ENCODE data around the gene FAM170B.

FAM170B gene

GRCh38 chr10:49133706-49134248 lies at the start of gene FAM170B:
TSS of gene FAM170B (minus strand) at chr10:49134021. CDS start at chr10:49133918, 103 bp downstream.
- no peak for DNase-seq (ENCODE audit: low read depth)

GRCh38 chr10:49182776-49183175 lies 49.0 kb upstream of the FAM170B start:
- DNase-seq (ENCODE audit: low read depth) = no peak

DNA sequence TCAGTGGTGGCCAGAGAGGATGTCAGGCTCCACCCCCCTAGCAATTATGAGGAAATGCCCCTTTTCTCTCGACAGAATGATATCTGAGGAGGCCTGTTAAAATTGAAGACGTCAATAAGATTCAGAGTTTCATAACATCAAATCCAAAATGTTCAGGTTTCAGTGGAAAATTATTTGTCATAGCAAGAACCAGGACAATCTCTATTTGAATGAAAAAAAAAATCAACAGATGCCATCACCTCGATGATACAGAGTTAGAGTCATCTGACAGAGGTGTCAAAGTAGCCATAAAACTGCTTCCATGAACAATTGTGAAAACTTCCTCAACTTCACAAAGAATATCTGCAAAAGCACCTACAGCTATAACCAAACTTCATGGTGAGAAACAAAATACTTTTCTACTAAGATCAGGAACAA lies 46.6 kb upstream of the FAM170B start:
- DNase-seq (ENCODE audit: low read depth) = no peak

DNA sequence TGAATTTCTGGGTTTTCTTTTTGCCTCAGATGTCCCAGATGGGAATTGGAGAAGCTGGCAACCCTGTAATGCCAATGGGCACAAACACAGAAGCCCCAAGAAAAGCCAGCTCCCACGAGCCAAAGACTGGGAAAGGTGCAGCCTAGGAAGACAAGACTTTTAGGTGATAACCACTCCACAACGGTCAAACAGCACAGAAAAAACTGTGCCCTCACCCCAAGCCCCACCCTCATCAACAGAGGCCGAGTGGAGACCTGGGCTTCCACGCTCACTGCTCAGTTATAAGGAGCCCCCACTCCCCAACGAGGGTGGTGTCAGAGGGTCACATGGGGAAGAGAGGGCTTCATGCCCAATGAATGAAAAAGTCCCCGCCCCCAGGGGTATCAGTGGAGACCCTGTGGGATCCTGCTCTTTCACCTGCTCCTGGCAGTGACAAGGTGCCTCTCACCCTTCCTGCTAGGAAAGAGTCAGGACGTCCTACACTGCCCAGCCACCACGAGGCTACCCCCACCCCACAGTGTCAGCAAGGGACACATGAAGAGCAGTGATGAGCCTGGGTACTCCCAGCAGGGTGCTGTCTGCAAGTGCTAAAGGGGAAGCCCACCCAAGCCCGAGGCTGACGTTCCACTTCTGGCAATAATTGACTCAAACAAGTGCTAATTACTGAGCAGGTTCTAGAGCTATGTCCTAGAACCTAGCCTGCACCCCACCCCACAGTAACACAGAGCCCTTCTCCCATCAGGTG lies 46.0 kb upstream of the FAM170B start:
- DNase-seq (ENCODE audit: low read depth) = no peak

GRCh38 chr10:49178489-49179471 lies 45.0 kb upstream of the FAM170B start:
- DNase-seq (ENCODE audit: low read depth) = no peak

DNA sequence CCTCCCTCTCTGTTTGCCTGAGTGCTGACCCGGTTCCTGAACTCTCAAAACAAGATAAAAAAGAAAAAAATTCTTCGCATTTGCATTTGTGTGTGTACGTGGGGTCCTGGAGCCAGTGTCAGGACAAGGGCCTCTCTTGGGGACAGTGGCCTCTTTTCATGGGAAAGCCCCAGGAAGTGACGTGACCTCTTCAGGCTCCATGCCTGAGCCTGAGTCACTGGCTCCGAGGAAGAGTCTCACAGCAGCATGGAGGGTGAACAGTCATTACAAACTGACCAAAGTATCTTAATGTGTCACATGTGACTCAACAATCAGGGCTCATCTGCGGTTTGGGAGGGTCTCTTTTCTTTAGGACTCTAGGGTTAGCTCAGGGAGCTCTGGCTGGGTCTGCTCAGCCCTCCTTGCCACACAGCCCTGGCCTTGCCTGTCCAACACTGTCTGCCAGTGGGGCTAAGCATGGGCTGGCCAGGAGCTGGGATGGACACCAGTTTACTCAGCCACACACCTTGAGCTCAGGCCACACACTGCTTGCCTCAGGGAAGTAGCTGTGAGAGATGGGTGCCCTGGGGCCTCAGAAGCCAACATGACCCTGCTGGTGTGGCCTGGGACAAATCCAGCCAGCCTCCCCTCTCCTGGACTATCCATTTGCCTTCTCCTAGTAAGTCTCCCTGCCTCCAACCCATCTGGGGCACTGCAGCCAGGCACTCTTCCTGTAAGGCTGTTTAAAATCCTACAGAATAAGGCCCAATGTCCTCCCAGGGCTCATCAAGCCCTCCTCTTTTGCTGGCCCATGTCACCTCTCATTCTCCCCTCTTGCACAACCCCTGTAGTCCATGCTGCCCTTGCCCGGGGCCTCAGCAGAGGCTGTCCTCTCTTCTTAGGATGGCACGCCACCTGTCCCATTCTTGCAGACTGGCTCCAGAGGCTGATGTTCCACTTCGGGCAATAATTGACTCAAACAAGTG lies 43.9 kb upstream of the FAM170B start:
- DNase-seq (ENCODE audit: low read depth) = no peak

DNA sequence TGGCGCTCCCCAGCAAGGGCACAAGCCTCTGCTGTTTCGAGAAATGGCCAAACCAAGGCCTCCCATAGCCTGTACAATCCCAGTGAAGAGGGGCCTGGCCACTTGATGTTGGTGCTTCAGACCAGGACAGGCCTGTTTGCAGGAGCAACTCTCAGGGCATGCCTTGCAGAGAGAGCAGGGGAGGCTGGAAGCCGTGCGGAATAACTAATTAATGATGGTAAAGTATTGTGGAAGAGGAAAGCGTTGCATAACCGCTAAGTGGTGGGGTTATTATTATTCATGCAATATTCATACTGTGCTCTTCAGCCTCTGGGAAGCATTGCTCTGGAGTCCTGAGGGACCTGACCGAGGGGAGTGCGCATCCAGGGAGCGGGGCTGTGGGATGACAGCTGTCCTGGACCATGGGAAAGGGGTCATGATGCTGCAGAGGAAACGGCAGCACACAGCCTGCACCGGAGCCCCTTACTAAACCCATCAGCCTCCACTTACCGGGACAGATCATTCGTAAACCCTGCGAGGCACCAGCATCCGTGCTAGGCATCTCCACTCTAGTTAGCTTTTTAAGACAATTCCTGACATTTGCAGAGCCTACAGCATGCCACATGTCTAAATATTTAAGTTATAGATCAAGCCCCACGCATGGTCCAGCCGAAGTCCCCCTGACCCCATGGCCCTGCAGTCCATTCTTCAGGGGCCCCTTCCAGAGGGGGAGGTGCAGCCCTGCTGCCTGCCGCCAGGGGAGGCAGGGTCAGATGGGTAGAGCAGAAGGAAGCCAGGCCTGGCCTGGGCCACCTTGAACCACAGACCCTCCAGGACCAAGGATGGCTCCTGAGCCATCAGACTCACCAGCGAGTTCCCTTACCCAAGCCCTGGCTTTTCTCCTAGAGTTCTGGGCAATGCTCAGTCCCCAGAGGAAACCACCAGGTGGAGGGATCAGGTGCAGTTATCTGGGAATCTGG lies 42.8 kb upstream of the FAM170B start:
- DNase-seq (ENCODE audit: low read depth) = no peak

DNA sequence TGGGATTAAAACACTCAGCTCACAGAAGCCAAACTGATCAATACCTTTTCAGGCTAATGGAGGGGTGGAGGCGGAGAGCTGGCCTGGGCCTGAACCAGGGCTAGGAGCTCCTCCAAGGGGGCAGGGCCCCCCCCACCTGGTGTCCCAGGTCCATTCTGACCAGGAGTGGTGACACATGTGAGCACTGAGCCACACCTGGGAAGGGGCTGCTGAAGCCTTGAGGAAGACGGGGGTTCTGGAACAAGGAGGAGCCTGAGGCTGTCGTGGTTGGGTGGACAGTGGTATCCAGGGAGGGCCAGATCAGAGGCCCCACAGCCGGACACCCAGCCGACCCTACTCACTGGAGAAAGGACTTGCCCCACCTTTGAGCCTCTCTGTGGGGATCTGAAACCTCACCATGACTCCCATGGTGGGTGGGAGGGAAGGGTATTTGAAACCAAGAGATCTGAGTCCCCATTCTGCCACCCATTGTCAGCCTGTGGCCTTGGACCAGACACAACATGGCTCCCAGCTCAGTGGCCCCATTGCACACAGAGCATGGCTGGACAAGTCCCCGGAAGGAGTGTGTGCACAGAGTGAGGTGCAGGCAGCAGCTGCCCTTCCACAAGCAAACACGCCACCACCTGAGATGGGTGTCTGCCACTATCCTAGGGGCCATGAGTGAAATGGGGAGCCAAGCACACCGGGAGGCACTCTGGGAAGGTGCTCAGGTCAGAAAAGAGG lies 41.9 kb upstream of the FAM170B start:
- DNase-seq (ENCODE audit: low read depth) = no peak

- DNase-seq (ENCODE audit: low read depth) = no peak
Measured at GRCh38 chr10:49174926-49175500, 41.2 kb upstream of the FAM170B start.

DNA sequence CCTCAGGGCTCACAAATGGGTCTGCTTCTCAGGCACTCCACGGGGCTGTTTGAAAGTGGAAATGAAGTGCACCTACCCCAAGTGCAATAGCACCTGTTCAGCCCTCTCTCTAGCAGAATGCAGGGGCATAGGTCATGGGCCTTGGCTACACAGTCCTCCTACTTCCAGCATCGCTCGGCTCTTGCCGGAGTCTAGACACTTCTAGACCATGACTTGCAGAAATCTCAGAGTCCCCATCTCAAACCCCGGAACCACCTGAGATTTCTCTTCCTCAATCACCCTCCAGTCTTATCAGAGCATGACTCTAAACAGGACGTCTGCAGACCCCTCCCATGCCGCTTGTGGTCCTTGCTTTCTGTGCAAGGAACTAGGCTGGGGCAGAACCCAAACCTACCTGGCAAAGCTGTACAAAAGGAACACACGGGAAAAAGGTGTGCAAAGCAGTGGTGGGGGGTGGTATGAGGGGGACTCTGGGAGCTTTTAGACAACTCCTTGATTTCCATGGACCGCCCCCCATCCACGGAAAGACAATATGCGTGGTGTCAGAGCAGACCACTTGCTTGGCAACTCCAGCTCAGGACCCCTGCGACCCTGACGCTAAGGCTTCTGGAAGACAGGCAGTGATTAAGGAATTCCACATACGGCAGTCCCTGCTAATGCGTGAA lies 40.6 kb upstream of the FAM170B start:
- DNase-seq (ENCODE audit: low read depth) = no peak

DNA sequence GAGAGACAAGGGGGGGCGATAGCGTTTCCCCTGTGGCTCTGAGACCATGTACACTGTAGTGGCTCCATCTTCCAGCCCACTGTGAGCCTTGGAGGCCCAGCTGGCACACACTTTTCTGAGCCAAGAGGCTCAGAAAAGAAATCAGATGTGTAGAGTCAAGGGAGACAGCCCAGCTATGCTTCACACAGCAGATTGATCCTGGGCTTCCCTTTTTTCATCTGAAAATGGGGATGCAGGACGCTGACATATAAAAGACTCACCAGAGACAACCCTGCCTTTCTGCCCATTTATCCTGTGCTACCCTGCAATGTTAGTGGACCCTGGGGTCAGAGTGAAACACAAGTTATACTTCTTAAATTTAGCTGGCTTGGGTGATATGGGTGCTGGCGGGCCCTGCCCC lies 40.0 kb upstream of the FAM170B start:
- no peak for DNase-seq (ENCODE audit: low read depth)

GRCh38 chr10:49173201-49173772 lies 39.5 kb upstream of the FAM170B start:
- no peak for DNase-seq (ENCODE audit: low read depth)

DNA sequence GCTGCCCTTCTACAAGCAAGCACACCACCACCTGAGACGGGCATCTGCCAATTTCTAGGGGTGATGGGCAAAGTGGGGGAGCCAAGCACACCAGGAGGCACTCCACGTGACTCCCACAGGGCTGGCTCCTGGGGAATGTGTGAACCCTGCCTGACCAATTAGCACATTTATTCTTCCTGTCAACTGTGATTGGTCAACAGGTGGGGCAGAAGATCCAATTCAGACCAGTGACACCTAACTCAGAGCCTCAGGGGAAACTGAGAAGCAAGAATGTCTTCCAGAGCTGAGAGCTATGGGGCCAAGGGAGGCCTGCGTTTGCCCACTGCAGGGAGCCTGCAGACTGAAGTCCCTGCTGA lies 38.9 kb upstream of the FAM170B start:
- DNase-seq (ENCODE audit: low read depth) = no peak

- DNase-seq (ENCODE audit: low read depth) = no peak
Measured at GRCh38 chr10:49172061-49172776, 38.4 kb upstream of the FAM170B start.

DNA sequence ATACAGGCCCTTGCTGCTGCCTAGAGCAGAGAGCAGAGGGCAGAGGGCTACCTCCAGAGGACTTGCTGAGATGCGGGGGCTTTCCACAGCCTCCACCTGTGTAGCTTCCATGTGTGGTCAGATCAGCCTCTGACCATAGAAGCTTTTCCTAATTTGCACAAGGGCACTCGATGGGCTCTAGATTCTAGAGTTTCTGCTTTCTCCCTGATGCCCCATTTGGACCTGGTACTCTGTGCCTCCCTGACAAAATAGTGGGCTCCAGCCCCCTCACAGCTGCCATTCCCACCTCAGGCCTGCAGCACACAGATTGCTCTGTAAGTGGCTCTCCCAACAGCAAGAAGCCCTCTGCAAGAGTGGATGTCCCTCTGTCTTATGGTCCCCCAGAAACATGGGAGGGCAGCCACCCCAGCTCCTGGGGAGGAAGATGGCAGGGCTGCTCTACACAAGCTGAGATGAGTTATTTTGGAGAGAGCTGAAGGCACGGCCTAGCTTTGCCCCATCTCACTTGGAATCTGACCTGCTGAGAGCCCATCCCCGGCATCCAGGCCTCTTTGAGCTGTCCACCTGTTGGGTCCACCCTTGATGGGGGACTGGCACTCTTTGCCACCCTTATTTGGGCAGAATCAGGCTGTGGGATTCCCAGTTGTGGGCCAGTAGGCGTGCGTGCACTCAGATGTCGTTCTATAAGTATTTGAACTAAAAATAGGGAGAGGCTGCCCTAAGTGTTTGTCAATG lies 37.7 kb upstream of the FAM170B start:
- no peak for DNase-seq (ENCODE audit: low read depth)

DNA sequence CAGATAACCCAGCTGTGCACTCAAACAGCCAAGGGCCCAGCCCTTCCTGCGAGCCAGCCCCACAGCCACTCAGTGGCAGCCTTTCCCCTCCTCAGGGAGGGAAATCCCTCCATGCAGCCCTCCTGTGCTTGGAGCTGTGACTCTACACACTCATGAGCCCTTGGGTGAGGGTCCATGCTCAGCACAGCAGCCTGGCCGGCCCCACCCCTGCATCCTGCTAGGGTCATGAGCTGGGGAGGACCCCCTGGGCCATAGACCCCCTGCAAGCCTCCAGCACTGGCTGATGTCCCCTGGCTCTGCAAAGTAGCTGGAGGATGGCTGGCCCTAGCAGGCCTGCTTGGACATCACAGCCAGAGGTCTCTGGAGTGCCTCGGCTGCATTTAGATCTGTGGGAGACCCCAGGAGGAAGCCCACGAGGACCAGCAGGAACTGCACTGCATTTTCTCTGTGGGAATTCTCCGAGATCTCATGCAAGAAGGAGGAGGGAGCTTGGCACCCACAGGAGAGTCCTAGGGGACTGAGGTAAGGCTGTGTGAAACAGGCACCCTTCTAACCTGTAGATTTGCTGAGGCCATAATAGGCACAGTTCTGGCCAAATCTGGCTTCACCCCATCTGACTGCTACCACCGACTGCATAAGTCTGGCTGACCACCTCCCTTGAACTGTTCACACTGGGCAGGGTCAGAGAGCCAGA lies 37.0 kb upstream of the FAM170B start:
- no peak for DNase-seq (ENCODE audit: low read depth)

- no peak for DNase-seq (ENCODE audit: low read depth)
Measured at GRCh38 chr10:49169776-49170175, 36.0 kb upstream of the FAM170B start.

Data from stimulated activated CD8-positive, alpha-beta memory T cell treated with anti-CD3 and anti-CD28 coated beads, Interleukin-12 subunit alpha, Interleukin-12 subunit beta, amount 100 ng/mL, for 4 hours (primary cell).